GM18867 (cell line): Measurements from ENCODE around the gene ANKRD13B.
"Not testable (repeated sequence)": the region's sequence is repeated elsewhere in the genome, so short reads cannot be mapped to it uniquely, and the experiment has no call there.

Source experiments
- ATAC-seq: cut with Tn5 transposase; IDR thresholded peaks from one replicate; pipeline ENCODE4 v1.9.1; 2021; ENCODE audit warnings: mild to moderate bottlenecking, moderate library complexity; ENCODE audit not compliant: unreplicated experiment

Gene ANKRD13B

GRCh38 chr17:29640981-29641642 is 48.2 kb downstream of the ANKRD13B start:
- ATAC-seq: no peak

GRCh38 chr17:29642171-29642611 is 49.3 kb downstream of the ANKRD13B start:
- ATAC-seq: no peak

DNA sequence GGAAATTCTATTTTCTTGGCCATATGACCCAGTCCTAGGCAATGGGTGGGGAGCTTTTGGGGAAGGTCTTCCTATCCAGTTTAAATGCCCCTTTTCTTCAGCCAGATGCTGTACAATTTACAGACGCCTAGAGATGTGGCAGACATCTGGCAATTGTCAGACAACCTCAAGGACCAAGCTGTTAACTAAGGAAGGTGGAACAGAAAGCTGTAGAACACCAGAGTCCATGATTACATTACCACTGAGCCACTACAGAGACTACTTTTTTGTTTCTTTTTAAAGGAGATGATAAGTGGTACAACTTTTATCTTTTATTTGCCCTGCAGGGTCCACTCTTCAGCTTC is 50.9 kb downstream of the ANKRD13B start:
- no peak for ATAC-seq

- ATAC-seq: no peak
These were observed 52.7 kb downstream of the ANKRD13B start for GRCh38 chr17:29645515-29646051.

GRCh38 chr17:29648005-29648404 is 55.1 kb downstream of the ANKRD13B start:
- no peak for ATAC-seq

GRCh38 chr17:29649359-29649758 is 56.4 kb downstream of the ANKRD13B start:
- no peak for ATAC-seq

DNA sequence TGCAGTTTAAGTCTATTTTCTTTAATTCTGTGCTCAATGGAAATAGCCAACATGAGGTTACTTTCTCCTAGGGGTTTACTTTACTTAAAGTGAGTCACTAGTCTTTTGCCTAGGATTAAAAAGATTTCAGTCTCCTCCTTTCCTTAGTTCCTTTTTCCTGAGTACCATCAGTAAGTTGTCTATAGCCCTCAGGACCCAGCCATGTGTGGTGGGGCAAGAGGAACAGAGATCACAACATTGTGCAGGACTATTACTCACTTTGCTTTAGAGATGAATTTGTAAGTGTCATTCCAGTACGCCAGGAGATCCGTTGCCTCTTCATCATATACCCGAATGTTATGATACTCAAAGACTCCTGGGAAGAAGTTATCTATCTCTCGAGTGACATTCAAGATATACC is 57.5 kb downstream of the ANKRD13B start:
- ATAC-seq: no peak

DNA sequence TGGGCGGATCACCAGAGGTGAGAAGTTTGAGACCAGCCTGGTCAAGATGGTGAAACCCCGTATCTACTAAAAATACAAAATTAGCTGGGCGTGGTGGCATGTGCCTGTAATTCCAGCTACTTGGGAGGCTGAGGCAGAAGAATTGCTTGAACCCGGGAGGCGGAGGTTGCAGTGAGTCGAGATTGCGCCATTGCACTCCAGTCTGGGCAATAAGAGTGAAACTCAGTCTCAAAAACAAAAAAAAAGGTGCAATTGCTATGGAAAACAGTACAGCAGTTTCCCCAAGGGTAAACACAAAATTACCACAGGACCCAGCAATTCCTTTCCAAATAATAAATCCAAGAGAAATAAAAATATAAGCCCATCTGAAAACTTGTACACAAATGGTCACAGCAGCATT is 59.0 kb downstream of the ANKRD13B start:
- not testable (repeated sequence) for ATAC-seq

DNA sequence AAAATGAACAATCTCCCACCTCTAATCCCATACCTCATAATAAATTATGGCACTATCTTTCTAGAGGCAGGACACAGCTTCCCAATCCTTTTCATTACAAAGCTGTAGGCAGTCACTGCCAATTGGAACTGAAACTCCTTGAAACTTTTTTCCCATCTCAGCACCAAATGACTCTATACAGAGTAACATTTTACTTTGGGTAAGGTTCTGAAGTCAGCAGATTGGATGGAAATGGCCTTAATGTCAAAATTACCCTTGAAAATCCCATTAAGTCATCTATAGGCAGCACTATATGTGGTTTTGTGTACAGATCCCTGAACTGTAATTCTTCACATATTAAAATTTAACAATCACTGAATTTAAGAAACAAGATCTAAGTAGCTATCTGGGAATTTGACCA is 60.0 kb downstream of the ANKRD13B start:
- ATAC-seq: no peak

DNA sequence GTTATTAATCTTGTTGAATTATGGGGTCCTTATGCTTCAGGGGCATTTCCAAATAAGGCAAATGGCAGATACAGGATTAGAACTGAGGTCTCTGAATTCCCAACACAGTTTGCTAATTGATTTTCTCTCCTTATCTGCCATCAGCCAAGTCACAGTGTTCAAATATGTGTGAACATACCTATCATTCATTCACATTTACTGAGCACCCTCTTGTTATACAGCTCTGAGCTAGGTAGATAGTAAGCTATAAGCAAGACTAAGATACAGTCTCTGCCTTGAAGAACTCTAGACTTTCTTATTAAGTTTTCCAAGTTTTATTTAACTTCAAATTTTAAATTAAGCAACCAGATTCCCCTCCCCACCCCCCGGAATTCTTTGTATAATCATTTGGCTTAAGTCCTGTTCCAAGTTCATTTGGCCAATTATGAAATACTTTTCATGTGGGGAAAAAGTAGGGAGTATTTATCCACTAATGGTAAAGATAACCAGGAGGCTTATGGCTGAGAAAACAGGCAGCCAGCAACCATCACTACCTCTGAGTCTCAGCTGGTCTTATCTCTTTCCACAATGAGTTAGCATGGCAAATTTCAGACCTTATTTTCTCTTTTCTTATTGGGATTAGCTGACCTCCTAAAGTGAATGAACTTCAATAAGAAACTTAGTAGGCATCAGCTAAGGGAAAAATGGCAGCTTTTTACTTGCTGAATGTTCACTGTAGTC is 61.2 kb downstream of the ANKRD13B start:
- ATAC-seq: no peak

- ATAC-seq: no peak
These were observed 62.4 kb downstream of the ANKRD13B start for GRCh38 chr17:29655323-29655722.

DNA sequence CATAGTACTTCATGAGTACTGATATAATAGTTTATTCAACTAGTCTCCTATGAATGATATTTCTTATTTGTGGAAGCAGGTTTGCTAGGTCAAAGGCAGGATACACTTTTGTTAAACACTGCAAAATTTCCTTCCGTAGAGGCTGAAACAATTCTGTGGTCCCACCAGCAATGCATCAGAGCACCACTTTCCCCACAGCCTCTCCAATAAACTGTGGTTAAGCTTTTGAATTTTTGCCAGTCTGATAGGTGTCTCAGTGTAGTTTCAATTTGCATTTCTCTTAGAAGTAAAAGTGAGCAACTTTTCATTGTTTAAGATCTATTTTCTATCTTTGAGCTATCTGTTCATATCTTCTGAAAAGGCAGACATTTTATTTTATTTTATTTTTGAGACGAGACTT is 66.2 kb downstream of the ANKRD13B start:
- ATAC-seq: no peak

DNA sequence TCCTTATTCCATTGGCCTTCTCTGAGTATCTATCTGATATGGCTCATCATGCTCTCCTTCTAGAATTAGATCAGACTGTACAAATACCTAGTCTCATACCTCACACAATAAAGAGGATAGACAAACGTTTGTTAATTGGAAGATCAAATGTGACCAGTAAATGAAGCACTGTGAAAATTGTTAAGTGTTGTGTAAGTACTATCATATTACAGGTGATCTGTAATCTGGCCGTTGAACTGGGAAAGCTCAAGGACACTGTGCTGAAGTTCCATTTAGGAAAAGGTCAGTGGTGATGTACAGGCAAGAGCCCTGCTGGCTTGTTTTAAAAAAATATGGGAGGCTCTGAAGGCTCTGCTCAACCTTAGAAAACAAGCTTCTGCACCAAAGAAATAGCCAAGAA is 68.3 kb downstream of the ANKRD13B start:
- no peak for ATAC-seq

- no peak for ATAC-seq
These were observed 70.2 kb downstream of the ANKRD13B start for GRCh38 chr17:29663155-29663554.
